Brain microvascular endothelial cell (primary cell): ENCODE measurements around the gene HDGF.

Experiments
- DNase-seq: peaks from one replicate; pipeline ENCODE4 v3.0.0-alpha.2; 2020
- H3K27ac ChIP-seq: fragments of 250-450 bp; sonication (Bioruptor Pico); 2 replicates; pipeline ENCODE4 v1.5.1; 2020; ENCODE audit warnings: mild to moderate bottlenecking, moderate library complexity
- H3K27me3 ChIP-seq: fragments of 250-450 bp; sonication (Bioruptor Pico); replicated peaks from 2 replicates; pipeline ENCODE4 v1.5.1; 2020; ENCODE audit warnings: mild to moderate bottlenecking
- H3K36me3 ChIP-seq: fragments of 250-450 bp; sonication (Bioruptor Pico); replicated peaks from 2 replicates; pipeline ENCODE4 v1.5.1; 2020; ENCODE audit warnings: mild to moderate bottlenecking
- H3K4me3 ChIP-seq: 2 replicates; pipeline ENCODE4 v1.5.1; 2011; ENCODE audit warnings: low read depth, mild to moderate bottlenecking, control low read depth, low read length, moderate library complexity
- in situ Hi-C: cut with HindIII; loops from 2 replicates; pipeline ENCODE4 v1.10.0; 2017; ENCODE audit warnings: low sequenced_read_pairs, low pct_ligation_motif_present
- TF ChIP-seq, protein P1 (sequence below): IDR thresholded peaks from 2 replicates; pipeline ENCODE4 v1.5.1; 2011; ENCODE audit warnings: low read depth, mild to moderate bottlenecking, moderate library complexity, low read length, control low read depth, inconsistent platforms; ENCODE audit errors: missing control alignments

Gene HDGF

DNA sequence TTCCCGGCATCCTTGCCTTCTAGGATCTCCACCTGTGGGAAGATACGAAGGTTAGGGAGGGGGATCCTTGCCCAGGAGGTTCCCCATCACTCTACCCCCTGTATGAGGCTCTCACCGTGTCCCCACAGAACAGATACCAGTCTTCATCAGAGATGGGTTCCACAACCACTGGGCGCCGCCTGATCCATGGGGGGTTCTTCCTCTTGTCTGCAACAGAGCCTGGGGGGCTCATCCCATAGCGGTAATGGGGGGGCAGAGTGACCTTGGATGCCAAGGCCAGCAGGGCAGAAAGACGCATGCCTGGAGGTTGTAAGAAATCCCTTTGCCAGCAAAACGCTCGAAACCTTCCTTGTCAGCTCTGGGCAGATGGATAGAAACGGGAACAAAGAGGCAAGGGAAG lies 13.1 kb downstream of the HDGF start:
- no peak for DNase-seq
- Histone ChIP-seq H3K27ac (no peak overlapping the region), H3K36me3 (peaks cover 37% of the 10 kb centered on the region), H3K27me3 (no peaks in the 10 kb centered on the region), H3K4me3 (no peak overlapping the region)
- in situ Hi-C loops, result no loop called here
- TF ChIP-seq, protein P1, sequence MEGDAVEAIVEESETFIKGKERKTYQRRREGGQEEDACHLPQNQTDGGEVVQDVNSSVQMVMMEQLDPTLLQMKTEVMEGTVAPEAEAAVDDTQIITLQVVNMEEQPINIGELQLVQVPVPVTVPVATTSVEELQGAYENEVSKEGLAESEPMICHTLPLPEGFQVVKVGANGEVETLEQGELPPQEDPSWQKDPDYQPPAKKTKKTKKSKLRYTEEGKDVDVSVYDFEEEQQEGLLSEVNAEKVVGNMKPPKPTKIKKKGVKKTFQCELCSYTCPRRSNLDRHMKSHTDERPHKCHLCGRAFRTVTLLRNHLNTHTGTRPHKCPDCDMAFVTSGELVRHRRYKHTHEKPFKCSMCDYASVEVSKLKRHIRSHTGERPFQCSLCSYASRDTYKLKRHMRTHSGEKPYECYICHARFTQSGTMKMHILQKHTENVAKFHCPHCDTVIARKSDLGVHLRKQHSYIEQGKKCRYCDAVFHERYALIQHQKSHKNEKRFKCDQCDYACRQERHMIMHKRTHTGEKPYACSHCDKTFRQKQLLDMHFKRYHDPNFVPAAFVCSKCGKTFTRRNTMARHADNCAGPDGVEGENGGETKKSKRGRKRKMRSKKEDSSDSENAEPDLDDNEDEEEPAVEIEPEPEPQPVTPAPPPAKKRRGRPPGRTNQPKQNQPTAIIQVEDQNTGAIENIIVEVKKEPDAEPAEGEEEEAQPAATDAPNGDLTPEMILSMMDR, result no peak

GRCh38 chr1:156733989-156734584 lies 17.4 kb downstream of the HDGF start:
- TF ChIP-seq, protein P1, result no peak
- H3K27ac ChIP-seq, result no peak overlapping the region
- H3K36me3 ChIP-seq, result peaks cover 20% of the 10 kb centered on the region
- no peak for DNase-seq
- H3K27me3 ChIP-seq, result no peaks in the 10 kb centered on the region
- in situ Hi-C loops, result no loop called here
- H3K4me3 ChIP-seq, result no peak overlapping the region

GRCh38 chr1:156728599-156729462 lies 22.6 kb downstream of the HDGF start, which contains the start of gene ISG20L2:
ISG20L2 (minus strand) TSS chr1:156728766; CDS start chr1:156727652, 1,114 bp downstream.
- H3K27me3 ChIP-seq, result no peaks in the 10 kb centered on the region
- peak within 1 kb of the TSS; percentile 86 for H3K27ac ChIP-seq
- in situ Hi-C loops, result no loop called here
- DNase-seq, result peak; percentile 98
- peak within 1 kb of the TSS; percentile 96 for H3K4me3 ChIP-seq
- peaks cover 7% of the 10 kb centered on the region for H3K36me3 ChIP-seq
- TF ChIP-seq, protein P1, result peak; percentile 3

DNA sequence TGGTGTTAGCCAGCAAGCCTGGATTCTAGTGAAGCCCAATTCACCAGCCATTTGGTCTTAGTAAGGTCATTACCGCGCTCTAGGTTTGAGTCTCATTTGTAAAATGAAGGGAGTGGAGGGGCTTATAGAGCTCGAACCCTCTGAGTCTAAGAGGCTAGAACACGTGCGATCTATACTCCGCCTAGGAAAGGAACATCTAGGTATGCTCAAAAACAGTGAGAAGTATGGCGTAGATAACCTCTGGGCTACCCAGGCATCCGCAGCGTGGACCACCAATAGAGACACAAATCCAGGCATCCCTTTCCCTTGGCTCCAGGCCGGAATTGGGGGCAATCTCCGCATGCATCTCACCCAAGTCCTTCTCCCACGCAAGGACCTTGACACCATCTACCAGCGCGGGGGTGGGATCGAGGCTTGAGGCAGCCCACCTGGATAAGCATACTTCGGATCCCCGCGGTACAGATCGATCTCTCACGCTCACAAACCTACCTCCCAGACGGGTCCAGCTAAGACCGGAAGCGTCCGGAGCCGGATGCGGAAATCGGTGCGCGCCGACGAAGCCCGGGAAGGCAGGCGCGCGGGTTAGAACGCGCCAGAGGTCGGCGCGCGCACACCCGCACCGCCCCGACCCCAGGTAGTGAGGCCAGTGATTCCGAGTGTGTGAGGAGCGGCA lies 23.4 kb downstream of the HDGF start, which contains the start of gene METTL25B:
Gene METTL25B (plus strand): TSS at position 544 of the 673 bp plus-strand sequence. CDS start 636 bp downstream, outside the sequence.
- peak within 1 kb of the TSS; percentile 86 for H3K27ac ChIP-seq
- in situ Hi-C loops, result no loop called here
- H3K4me3 ChIP-seq, result peak within 1 kb of the TSS; percentile 96
- DNase-seq, result peak; percentile 54
- H3K27me3 ChIP-seq, result no peaks in the 10 kb centered on the region
- peaks cover 14% of the 10 kb centered on the region for H3K36me3 ChIP-seq
- TF ChIP-seq, protein P1, result no peak

- in situ Hi-C loops, result no loop called here
- H3K27ac ChIP-seq, result no peak overlapping the region
- no peaks in the 10 kb centered on the region for H3K27me3 ChIP-seq
- H3K4me3 ChIP-seq, result peak overlapping the region; percentile 96
- H3K36me3 ChIP-seq, result peaks cover 20% of the 10 kb centered on the region
- no peak for DNase-seq
- TF ChIP-seq, protein P1, result no peak
Measured at GRCh38 chr1:156727492-156727891, 24.0 kb downstream of the HDGF start.
